Cardiac fibroblast (primary cell): ENCODE measurements around the gene RAB3IL1.
A peak's percentile ranks its signal among the peaks of the same experiment; 100 is the strongest.

Source experiments
- DNase-seq, 2 donors: peaks; one replicate each; pipeline versions ENCODE4 v3.0.0 to v3.0.0-alpha.2; 2010; ENCODE audit warnings: low read depth in 2 of 2
- H3K4me3 ChIP-seq, 2 donors: replicated peaks in 1 of 2; 1 replicate in 1 of 2; 2 replicates in 1 of 2; pipeline ENCODE4 v1.5.1; 2011; ENCODE audit warnings: low read depth in 2 of 2, low read length in 2 of 2, mild to moderate bottlenecking in 2 of 2, moderate library complexity in 1 of 2
- CTCF ChIP-seq: IDR thresholded peaks from one replicate; pipeline ENCODE4 v1.5.1; 2011; ENCODE audit warnings: low read depth, mild to moderate bottlenecking, low read length, inconsistent platforms

The RAB3IL1 gene

DNA sequence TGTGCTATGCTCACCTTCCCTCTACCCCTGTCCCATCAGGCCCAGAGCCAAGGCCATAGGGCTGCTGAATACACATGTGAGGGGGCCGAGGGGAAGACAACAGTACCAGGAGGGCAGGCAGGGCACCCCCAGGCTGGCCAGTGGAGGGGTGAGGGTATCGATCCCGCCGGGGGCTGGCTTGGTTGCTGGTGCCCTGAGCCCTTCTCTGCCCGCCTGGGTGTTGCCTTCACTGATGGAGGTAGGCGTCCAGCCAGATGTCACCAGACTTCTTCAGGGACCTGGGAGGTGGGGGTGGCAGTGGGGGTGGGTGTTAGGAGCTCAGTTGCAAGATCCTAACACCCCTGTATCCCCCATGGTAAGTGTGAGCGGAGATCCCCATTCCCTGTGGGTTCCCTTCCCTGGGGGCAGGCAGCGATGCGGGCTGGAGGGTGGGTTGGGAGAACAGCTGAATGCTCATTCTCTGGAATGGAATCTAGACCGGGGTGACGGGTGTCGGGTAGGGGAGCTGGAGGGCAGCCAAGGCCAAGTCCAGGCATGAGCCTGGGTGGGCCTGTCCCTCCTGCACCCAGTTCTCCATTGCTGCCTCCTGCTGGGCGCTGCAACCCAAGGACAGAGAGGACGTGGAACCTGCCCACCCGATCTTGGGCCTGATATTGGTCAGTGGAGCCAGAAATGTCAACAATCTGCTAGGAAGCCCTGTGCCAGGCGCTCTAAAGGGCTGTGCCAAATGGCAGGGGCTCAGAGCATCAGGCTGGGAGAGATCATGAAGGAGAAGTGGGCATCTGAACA lies 43.6 kb downstream of the RAB3IL1 start:
- no peak for TF ChIP-seq CTCF
- DNase-seq = no peak
- H3K4me3 ChIP-seq = no peak overlapping the region

GRCh38 chr11:61872935-61873565 lies 44.3 kb downstream of the RAB3IL1 start:
- DNase-seq = no peak
- H3K4me3 ChIP-seq = no peak overlapping the region
- TF ChIP-seq CTCF = no peak

DNA sequence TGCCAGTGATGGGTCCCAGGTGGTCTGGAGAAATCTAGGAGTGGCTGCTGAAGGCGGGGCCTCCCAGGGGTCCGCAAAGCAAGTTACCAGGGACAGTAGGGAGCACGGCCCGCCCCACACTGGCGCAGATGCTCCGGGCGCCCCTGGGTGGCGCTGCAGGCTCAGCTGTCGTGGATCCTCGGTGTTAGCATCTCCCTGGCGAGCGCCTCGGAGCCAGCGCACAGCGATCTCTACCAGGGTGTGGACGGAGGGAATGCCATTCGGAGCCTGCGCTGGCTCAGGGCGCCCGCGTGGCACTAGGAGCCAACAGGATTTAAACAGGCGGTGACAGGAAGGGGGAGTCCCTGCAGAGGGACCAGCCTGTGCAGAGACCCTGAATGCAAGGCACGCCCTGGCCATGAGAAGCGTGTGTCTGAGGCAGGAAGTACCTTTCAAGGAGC lies 46.2 kb downstream of the RAB3IL1 start:
- DNase-seq = peak; percentile 83 to 87
- peak overlapping the region in 1 of 2 donors; percentile 15 for H3K4me3 ChIP-seq
- peak; percentile 97 for TF ChIP-seq CTCF

DNA sequence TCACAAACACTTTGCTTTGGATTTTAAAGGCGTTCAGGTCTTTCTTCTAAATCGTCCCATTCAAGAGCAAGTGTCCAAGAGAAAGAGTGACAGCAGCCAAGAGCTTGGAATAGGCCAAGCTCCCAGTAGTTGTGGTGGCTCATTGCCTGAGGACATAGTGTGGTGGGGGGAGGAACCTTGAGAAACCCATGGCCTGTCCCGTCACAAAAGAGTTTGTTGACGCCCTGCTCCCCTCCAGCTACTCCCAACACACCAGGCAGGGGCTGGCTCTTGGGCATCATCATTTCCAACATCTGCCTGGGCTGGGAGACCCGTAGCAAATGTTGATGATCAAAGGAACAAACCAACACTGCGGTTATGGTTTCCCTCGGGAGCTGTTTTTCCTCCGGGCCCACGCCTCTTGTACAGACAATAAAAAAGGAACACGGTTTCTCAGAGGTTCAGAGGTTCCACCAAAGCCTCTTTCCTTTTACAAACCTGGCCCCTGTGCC lies 46.8 kb downstream of the RAB3IL1 start:
- no peak overlapping the region for H3K4me3 ChIP-seq
- DNase-seq = peak; percentile 50 to 70
- no peak for TF ChIP-seq CTCF

DNA sequence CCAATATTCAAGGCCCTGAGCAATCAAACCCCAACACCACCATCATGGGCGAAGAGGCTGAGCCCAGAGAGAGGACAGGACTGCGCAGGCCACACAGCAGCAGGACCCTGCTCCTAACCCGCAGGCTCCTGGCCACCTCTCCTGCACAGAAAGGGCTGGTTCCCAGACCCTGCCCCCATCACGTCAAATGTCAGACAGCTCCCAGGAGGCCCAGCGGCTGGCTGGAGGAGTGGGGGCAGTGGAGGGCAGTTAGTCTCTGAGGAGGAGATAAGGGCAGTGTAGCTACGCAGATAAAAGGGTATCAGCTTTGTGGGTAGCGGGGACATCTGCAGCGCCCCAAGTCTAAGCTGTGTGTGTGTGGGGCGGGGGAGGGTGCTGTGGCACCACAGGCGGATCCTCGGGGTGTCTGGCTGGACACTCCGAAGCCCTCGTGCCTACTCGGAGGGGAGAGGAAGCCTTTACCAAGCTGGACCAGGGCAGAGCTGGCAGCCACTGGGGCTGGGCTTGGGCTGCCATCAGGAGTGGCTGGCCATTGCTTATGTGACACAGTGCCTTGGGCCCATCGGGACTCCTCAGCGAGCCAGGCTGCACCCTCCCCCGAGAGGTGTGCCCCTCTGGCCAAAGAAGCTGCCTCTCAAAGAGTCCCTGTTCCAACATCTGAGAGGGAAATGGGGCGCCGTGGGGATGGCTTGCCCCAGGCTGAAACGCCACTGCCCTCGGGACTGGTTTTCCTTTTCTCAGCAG lies 47.5 kb downstream of the RAB3IL1 start:
- no peak overlapping the region for H3K4me3 ChIP-seq
- no peak for TF ChIP-seq CTCF
- DNase-seq = peak in 1 of 2 donors; percentile 25

DNA sequence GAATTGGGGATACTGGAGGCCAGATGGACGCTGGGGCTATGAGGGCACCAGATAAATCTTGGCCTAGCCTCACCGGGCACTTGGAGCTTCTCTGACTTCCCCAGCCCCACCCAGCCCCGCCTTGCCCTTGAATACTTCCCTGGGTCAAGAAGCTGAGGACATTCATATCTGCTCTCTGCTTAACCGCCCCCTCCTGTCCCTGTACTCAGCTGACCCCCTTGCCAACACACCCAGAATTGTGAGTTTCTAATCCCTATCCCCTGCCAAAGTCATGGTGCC lies 48.0 kb downstream of the RAB3IL1 start:
- no peak overlapping the region for H3K4me3 ChIP-seq
- DNase-seq = peak in 1 of 2 donors; percentile 18
- no peak for TF ChIP-seq CTCF
